ENCODE measurements around the gene KIN.

- TF ChIP-seq POLR2A (IDR thresholded peaks at IDR 0.05) (no peak), POLR2AphosphoS5 (IDR thresholded peaks at IDR 0.05) (no peak)
- TF ChIP-seq, protein P1, sequence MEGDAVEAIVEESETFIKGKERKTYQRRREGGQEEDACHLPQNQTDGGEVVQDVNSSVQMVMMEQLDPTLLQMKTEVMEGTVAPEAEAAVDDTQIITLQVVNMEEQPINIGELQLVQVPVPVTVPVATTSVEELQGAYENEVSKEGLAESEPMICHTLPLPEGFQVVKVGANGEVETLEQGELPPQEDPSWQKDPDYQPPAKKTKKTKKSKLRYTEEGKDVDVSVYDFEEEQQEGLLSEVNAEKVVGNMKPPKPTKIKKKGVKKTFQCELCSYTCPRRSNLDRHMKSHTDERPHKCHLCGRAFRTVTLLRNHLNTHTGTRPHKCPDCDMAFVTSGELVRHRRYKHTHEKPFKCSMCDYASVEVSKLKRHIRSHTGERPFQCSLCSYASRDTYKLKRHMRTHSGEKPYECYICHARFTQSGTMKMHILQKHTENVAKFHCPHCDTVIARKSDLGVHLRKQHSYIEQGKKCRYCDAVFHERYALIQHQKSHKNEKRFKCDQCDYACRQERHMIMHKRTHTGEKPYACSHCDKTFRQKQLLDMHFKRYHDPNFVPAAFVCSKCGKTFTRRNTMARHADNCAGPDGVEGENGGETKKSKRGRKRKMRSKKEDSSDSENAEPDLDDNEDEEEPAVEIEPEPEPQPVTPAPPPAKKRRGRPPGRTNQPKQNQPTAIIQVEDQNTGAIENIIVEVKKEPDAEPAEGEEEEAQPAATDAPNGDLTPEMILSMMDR (IDR thresholded peaks at IDR 0.05) = no peak
These were observed 43.5 kb downstream of the KIN start for GRCh38 chr10:7744307-7744706.
